ENCODE results near the gene FUT9. TPM values are rescaled to one million over a fixed set of nuclear protein-coding genes. Genes with fewer than 3 reads are reported as not detected.

Gene FUT9
- 0.15 TPM in 1 of 2 replicates, not detected in the other for total RNA-seq

GRCh38 chr6:96015518-96016333 lies at the start of gene FUT9:
Gene FUT9 (plus strand): TSS chr6:96015974. CDS start chr6:96203156, 187,182 bp downstream.
- DNase-seq (ENCODE audit: extremely low read depth, low read depth, low spot score): no peak

- DNase-seq (ENCODE audit: extremely low read depth, low read depth, low spot score): no peak
Observed at GRCh38 chr6:95967594-95967993, 48.2 kb upstream of the FUT9 start.

- no peak for DNase-seq (ENCODE audit: extremely low read depth, low read depth, low spot score)
Observed at GRCh38 chr6:95973976-95974375, 41.8 kb upstream of the FUT9 start.

GRCh38 chr6:95978230-95978629 lies 37.5 kb upstream of the FUT9 start:
- no peak for DNase-seq (ENCODE audit: extremely low read depth, low read depth, low spot score)

- no peak for DNase-seq (ENCODE audit: extremely low read depth, low read depth, low spot score)
Observed at GRCh38 chr6:95991906-95992305, 23.9 kb upstream of the FUT9 start.

GRCh38 chr6:95994151-95994550 lies 21.6 kb upstream of the FUT9 start:
- DNase-seq (ENCODE audit: extremely low read depth, low read depth, low spot score): no peak

GRCh38 chr6:95998133-95998532 lies 17.6 kb upstream of the FUT9 start:
- no peak for DNase-seq (ENCODE audit: extremely low read depth, low read depth, low spot score)

- DNase-seq (ENCODE audit: extremely low read depth, low read depth, low spot score): no peak
Observed at GRCh38 chr6:96001891-96002575, 13.7 kb upstream of the FUT9 start.

- no peak for DNase-seq (ENCODE audit: extremely low read depth, low read depth, low spot score)
Observed at GRCh38 chr6:96002576-96002910, 13.2 kb upstream of the FUT9 start.

GRCh38 chr6:96002912-96003311 lies 12.9 kb upstream of the FUT9 start:
- no peak for DNase-seq (ENCODE audit: extremely low read depth, low read depth, low spot score)

GRCh38 chr6:96007663-96008062 lies 8.1 kb upstream of the FUT9 start:
- DNase-seq (ENCODE audit: extremely low read depth, low read depth, low spot score): no peak

- no peak for DNase-seq (ENCODE audit: extremely low read depth, low read depth, low spot score)
Observed at GRCh38 chr6:96013531-96013930, 2.2 kb upstream of the FUT9 start.

- no peak for DNase-seq (ENCODE audit: extremely low read depth, low read depth, low spot score)
Observed at GRCh38 chr6:96014846-96015517, 792 bp upstream of the FUT9 start.

- no peak for DNase-seq (ENCODE audit: extremely low read depth, low read depth, low spot score)
Observed at GRCh38 chr6:96016334-96017069, 728 bp downstream of the FUT9 start.

GRCh38 chr6:96017070-96017359 lies 1.2 kb downstream of the FUT9 start:
- DNase-seq (ENCODE audit: extremely low read depth, low read depth, low spot score): no peak

- DNase-seq (ENCODE audit: extremely low read depth, low read depth, low spot score): no peak
Observed at GRCh38 chr6:96022225-96022624, 6.5 kb downstream of the FUT9 start.

- DNase-seq (ENCODE audit: extremely low read depth, low read depth, low spot score): no peak
Observed at GRCh38 chr6:96032661-96033060, 16.9 kb downstream of the FUT9 start.

- no peak for DNase-seq (ENCODE audit: extremely low read depth, low read depth, low spot score)
Observed at GRCh38 chr6:96051555-96051954, 35.8 kb downstream of the FUT9 start.

- DNase-seq (ENCODE audit: extremely low read depth, low read depth, low spot score): no peak
Observed at GRCh38 chr6:96058082-96058481, 42.3 kb downstream of the FUT9 start.

- DNase-seq (ENCODE audit: extremely low read depth, low read depth, low spot score): no peak
Observed at GRCh38 chr6:96059586-96059985, 43.8 kb downstream of the FUT9 start.

GRCh38 chr6:96060249-96060648 lies 44.5 kb downstream of the FUT9 start:
- DNase-seq (ENCODE audit: extremely low read depth, low read depth, low spot score): no peak

All from glomerular endothelial cell (primary cell).